Measurements from ENCODE around the gene SMCO1. TPM values are rescaled to one million over a fixed set of nuclear protein-coding genes. Genes with fewer than 3 reads are reported as not detected.
"Not testable (repeated sequence)": the region's sequence is repeated elsewhere in the genome, so short reads cannot be mapped to it uniquely, and the experiment has no call there.

SMCO1 gene
- total RNA-seq, 2 donors from 2014 or later: not detected

DNA sequence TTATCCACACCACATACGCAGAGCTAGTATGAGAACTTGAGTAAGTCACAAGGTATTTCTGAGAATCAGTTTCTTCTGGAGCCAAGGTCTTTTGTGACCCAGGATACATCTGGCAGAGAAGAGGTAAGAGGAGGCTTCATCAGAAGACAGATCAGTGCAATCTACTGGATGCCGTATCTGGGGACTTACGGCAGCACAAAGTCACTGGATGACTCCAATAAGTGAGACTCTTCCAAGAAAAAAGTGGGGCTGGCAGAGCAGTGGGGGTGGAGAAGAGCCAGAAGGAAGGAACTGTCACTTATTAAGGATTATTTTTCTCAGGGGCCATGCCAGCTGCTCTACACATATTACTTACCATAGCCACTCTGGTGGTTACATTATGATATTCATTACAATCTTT is 51.3 kb downstream of the SMCO1 start:
- DNase-seq: no peak
- WGBS, 2 donors: 96 to 100% methylated on average over 3 of the region's 3 CpGs
- Histone ChIP-seq H3K27me3 (no peaks in the 10 kb centered on the region), H3K4me1 (no peaks in the 10 kb centered on the region), H3K9me3 (no peaks in the 10 kb centered on the region), H3K4me3 (no peak overlapping the region), H3K36me3 (replicated peaks in 1 of 2; ENCODE audit: insufficient read depth in 1 of 2, low read depth in 2 of 2) (no peaks in the 10 kb centered on the region), H3K27ac (no peak overlapping the region)
- no peak for TF ChIP-seq POLR2A (IDR thresholded peaks at IDR 0.05)
- TF ChIP-seq, protein P1, sequence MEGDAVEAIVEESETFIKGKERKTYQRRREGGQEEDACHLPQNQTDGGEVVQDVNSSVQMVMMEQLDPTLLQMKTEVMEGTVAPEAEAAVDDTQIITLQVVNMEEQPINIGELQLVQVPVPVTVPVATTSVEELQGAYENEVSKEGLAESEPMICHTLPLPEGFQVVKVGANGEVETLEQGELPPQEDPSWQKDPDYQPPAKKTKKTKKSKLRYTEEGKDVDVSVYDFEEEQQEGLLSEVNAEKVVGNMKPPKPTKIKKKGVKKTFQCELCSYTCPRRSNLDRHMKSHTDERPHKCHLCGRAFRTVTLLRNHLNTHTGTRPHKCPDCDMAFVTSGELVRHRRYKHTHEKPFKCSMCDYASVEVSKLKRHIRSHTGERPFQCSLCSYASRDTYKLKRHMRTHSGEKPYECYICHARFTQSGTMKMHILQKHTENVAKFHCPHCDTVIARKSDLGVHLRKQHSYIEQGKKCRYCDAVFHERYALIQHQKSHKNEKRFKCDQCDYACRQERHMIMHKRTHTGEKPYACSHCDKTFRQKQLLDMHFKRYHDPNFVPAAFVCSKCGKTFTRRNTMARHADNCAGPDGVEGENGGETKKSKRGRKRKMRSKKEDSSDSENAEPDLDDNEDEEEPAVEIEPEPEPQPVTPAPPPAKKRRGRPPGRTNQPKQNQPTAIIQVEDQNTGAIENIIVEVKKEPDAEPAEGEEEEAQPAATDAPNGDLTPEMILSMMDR (IDR thresholded peaks at IDR 0.05): no peak
- ATAC-seq: no peak
- intact Hi-C loops (cut with DNase I): no loop called here

DNA sequence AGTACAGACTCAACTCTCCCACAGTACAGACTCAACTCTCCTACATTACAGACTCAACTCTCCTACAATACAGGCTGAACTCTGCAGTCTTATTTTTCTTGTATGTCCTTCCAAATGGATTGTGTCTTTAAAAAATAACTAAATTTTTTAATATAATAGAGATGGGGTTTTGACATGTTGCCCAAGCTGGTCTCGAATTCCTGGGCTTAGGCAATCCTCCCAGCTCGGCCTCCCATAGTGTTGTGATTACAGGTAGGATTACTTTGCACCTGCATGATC is 51.7 kb downstream of the SMCO1 start:
- ATAC-seq (no peak), DNase-seq (no peak)
- no peaks in the 10 kb centered on the region for H3K27me3 ChIP-seq
- H3K4me1 ChIP-seq: no peaks in the 10 kb centered on the region
- H3K27ac ChIP-seq: no peak overlapping the region
- TF ChIP-seq, protein P1 (IDR thresholded peaks at IDR 0.05): no peak
- TF ChIP-seq POLR2A (IDR thresholded peaks at IDR 0.05): no peak
- H3K9me3 ChIP-seq: no peaks in the 10 kb centered on the region
- no peaks in the 10 kb centered on the region for H3K36me3 ChIP-seq (replicated peaks in 1 of 2; ENCODE audit: insufficient read depth in 1 of 2, low read depth in 2 of 2)
- WGBS, 2 donors: 95 to 98% methylated on average over 2 of the region's 2 CpGs
- H3K4me3 ChIP-seq: no peak overlapping the region
- intact Hi-C loops (cut with DNase I): no loop called here

DNA sequence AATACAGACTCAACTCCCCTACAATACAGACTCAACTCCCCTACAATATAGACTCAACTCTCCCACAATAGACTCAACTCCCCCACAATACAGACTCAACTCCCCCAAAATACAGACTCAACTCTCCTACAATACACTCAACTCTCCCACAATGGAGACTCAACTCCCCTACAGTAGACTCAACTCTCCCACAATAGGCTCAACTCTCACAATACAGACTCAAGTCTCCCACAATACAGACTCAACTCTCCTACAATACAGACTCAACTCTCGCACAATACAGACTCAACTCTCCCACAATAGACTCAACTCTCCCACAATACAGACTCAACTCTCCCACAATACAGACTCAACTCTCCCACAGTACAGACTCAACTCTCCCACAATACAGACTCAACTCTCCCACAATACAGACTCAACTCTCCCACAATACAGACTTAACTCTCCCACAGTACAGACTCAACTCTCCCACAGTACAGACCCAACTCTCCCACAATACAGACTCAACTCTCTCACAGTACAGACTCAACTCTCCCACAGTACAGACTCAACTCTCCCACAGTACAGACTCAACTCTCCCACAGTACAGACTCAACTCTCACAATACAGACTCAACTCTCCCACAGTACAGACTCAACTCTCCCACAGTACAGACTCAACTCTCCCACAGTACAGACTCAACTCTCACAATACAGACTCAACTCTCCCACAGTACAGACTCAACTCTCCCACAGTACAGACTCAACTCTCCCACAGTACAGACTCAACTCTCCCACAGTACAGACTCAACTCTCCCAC is 52.3 kb downstream of the SMCO1 start:
- H3K9me3 ChIP-seq; H3K27ac ChIP-seq; H3K4me1 ChIP-seq; H3K4me3 ChIP-seq; DNase-seq; H3K36me3 ChIP-seq (replicated peaks in 1 of 2; ENCODE audit: insufficient read depth in 1 of 2, low read depth in 2 of 2); intact Hi-C loops (cut with DNase I); H3K27me3 ChIP-seq; ATAC-seq: not testable (repeated sequence)
- 90 to 96% methylated on average over 1 of the region's 1 CpG for WGBS, 2 donors

DNA sequence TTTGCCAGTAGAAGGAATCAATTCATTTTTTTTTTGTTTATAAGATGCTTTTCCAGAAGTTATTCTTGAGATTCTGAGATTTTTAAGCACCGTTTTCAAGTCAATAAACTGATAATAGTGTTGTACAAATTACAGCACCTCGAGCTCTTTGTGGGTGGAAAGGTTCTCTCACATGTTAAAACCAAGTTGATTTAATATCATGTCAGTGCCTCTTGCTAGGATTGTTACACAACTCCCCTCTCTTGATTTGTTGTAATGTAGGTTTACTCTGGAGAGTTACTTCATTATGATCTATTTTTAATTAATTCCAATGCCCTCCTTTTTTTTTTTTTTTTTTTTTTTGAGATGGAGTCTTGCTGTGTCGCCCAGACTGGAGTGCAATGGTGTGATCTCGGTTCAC is 57.1 kb downstream of the SMCO1 start:
- H3K4me1 ChIP-seq: no peaks in the 10 kb centered on the region
- H3K36me3 ChIP-seq (replicated peaks in 1 of 2; ENCODE audit: insufficient read depth in 1 of 2, low read depth in 2 of 2): no peaks in the 10 kb centered on the region
- DNase-seq (no peak), ATAC-seq (no peak)
- H3K27ac ChIP-seq: no peak overlapping the region
- 71 to 75% methylated on average over 4 of the region's 4 CpGs for WGBS, 2 donors
- TF ChIP-seq POLR2A (IDR thresholded peaks at IDR 0.05): no peak
- TF ChIP-seq, protein P1 (IDR thresholded peaks at IDR 0.05): no peak
- H3K27me3 ChIP-seq: no peaks in the 10 kb centered on the region
- no peak overlapping the region for H3K4me3 ChIP-seq
- no peaks in the 10 kb centered on the region for H3K9me3 ChIP-seq
- intact Hi-C loops (cut with DNase I): no loop called here

DNA sequence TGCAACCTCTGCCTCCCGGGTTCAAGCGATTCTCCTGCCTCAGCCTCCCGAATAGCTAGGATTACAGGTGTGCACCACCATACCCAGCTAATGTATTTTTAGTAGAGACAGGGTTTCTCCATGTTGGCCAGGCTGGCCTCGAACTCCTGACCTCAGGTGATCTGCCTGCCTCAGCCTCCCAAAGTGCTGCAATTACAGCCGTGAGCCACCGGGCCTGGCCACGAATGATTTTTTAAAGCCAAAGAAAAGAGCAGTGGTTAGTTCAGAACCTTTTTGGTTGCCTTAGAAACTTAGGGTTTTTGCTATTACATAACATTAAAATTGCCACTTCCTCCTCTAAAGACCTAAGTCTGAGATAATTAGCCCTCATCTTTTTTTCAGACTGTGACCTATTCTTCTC is 57.7 kb downstream of the SMCO1 start:
- intact Hi-C loops (cut with DNase I); H3K36me3 ChIP-seq (replicated peaks in 1 of 2; ENCODE audit: insufficient read depth in 1 of 2, low read depth in 2 of 2); H3K27me3 ChIP-seq; H3K4me1 ChIP-seq; DNase-seq; ATAC-seq; H3K9me3 ChIP-seq; H3K27ac ChIP-seq; H3K4me3 ChIP-seq: not testable (repeated sequence)
- 72 to 73% methylated on average over 7 of the region's 7 CpGs for WGBS, 2 donors

Small RNA genes within 50 kb of the gene (small RNA-seq; reads per million reads assigned to genes)
- gene RPS29P3: not detected

Other genes with a start within 250 kb of the SMCO1 start
- gene PCYT1A, start 227.6 kb downstream of the SMCO1 start, total RNA-seq: 10 to 100 TPM; 30.9 to 47.8 TPM
- 1 to 10 TPM; 5.6 to 8.3 TPM for gene DYNLT2B, start 197.1 kb downstream of the SMCO1 start, total RNA-seq
- not detected for gene TM4SF19, start 177.0 kb downstream of the SMCO1 start, total RNA-seq
- 10 to 100 TPM in 1 of 2 donors, 1 to 10 TPM in 1; 8.6 to 11.2 TPM for gene UBXN7, start 82.9 kb downstream of the SMCO1 start, total RNA-seq
- gene RNF168, start 11.6 kb downstream of the SMCO1 start, total RNA-seq: 1 to 10 TPM; 7.0 to 8.9 TPM
- 1 to 10 TPM in 1 of 2 donors, under 1 TPM in 1; 0.66 to 4.2 TPM for gene WDR53, start 53.2 kb upstream of the SMCO1 start, total RNA-seq
- gene FBXO45, start 53.3 kb upstream of the SMCO1 start, total RNA-seq: 1 to 10 TPM; 1.3 to 4.4 TPM
- 1 to 10 TPM in 1 of 2 donors, under 1 TPM in 1; 0.66 to 1.8 TPM for gene NRROS, start 124.3 kb upstream of the SMCO1 start, total RNA-seq
- gene CEP19, start 196.9 kb upstream of the SMCO1 start, total RNA-seq: under 1 TPM in 1 of 2 donors, not detected in 1; 0.78 TPM
- gene PIGX, start 197.0 kb upstream of the SMCO1 start, total RNA-seq: 10 to 100 TPM; 16.6 to 41.5 TPM
- 10 to 100 TPM; 27.5 to 28.3 TPM for gene PAK2, start 224.5 kb upstream of the SMCO1 start, total RNA-seq